Stimulated activated CD8-positive, alpha-beta memory T cell treated with anti-CD3 and anti-CD28 coated beads, Interleukin-4, amount 100 ng/mL, for 4 hours (primary cell): ENCODE data around the gene STX7.

Source experiments
- DNase-seq, 2 donors: peaks; one replicate each; pipeline ENCODE4 v3.0.0-alpha.2; 2020; ENCODE audit warnings: low read depth in 2 of 2, low spot score in 1 of 2

Gene STX7

GRCh38 chr6:132414322-132414721 is 98.6 kb downstream of the STX7 start:
- DNase-seq: no peak

- DNase-seq: no peak
These were observed 99.5 kb downstream of the STX7 start for GRCh38 chr6:132413499-132413802.

GRCh38 chr6:132412656-132413498 is 100.0 kb downstream of the STX7 start:
- DNase-seq: no peak

GRCh38 chr6:132411296-132411695 is 101.6 kb downstream of the STX7 start:
- no peak for DNase-seq

GRCh38 chr6:132410830-132411229 is 102.1 kb downstream of the STX7 start:
- DNase-seq: no peak

- DNase-seq: no peak
These were observed 107.6 kb downstream of the STX7 start for GRCh38 chr6:132405143-132405915.

GRCh38 chr6:132404736-132405135 is 108.2 kb downstream of the STX7 start:
- DNase-seq: no peak

GRCh38 chr6:132404330-132404729 is 108.6 kb downstream of the STX7 start:
- DNase-seq: no peak

GRCh38 chr6:132401618-132402285 is 111.2 kb downstream of the STX7 start:
- no peak for DNase-seq

- no peak for DNase-seq
These were observed 111.9 kb downstream of the STX7 start, which contains the start of gene MOXD1 for GRCh38 chr6:132400883-132401617. MOXD1 (minus strand) TSS chr6:132401475; CDS start chr6:132401426, 49 bp downstream.

- DNase-seq: no peak
These were observed 112.4 kb downstream of the STX7 start for GRCh38 chr6:132400555-132400882.

GRCh38 chr6:132399376-132400074 is 113.4 kb downstream of the STX7 start:
- DNase-seq: no peak
